PC-3 (cell line): ENCODE measurements around the gene USP3.

Experiments
- CTCF ChIP-seq: fragments of 300-600 bp; sonication (generic); conservative IDR thresholded peaks from 2 replicates; pipeline ENCODE4 v1.5.1; 2017; ENCODE audit warnings: antibody characterized with exemption, low read depth, mild to moderate bottlenecking, low read length
- EZH2phosphoT487 ChIP-seq: fragments of 300-600 bp; sonication (generic); IDR thresholded peaks from 2 replicates; pipeline ENCODE4 v1.6.1; 2018; ENCODE audit warnings: mild to moderate bottlenecking, antibody characterized with exemption, low read length, borderline replicate concordance

GRCh38 chr15:63610209-63610841 lies 105.9 kb downstream of the USP3 start:
- peak; percentile 83 for TF ChIP-seq CTCF
- no peak for TF ChIP-seq EZH2phosphoT487
